DND-41 (cell line): ENCODE measurements around the gene HTR3D.
"Not testable (repeated sequence)": the region's sequence is repeated elsewhere in the genome, so short reads cannot be mapped to it uniquely, and the experiment has no call there.

ENCODE experiments used
- EZH2 ChIP-seq: IDR thresholded peaks from 3 replicates; pipeline ENCODE4 v1.6.1; 2012; ENCODE audit warnings: borderline replicate concordance, low read depth, mild to moderate bottlenecking, moderate library complexity, low read length, inconsistent platforms; ENCODE audit not compliant: severe bottlenecking
- TF ChIP-seq, protein P1 (sequence below): IDR thresholded peaks from 2 replicates; pipeline ENCODE4 v1.5.1; 2012; ENCODE audit warnings: borderline replicate concordance, low read length, moderate library complexity, mild to moderate bottlenecking; ENCODE audit not compliant: poor library complexity, severe bottlenecking; ENCODE audit errors: extremely low read depth

DNA sequence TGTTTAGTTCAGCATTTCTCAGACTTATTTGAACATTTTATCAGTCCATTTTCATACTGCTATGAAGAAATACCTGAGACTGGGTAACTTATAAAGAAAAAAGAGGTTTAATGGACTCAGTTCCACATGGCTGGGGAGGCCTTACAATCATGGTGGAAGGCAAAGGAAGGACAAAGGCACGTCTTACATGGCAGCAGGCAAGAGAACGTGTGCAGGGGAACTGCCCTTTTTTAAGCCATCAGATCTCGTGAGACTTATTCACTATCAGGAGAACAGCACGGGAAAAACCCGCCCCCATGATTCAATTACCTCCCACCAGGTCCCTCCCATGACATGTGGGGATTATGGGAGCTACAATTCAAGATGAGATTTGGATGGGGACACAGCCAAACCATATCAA lies 6.3 kb upstream of the HTR3D start:
- TF ChIP-seq, protein P1, sequence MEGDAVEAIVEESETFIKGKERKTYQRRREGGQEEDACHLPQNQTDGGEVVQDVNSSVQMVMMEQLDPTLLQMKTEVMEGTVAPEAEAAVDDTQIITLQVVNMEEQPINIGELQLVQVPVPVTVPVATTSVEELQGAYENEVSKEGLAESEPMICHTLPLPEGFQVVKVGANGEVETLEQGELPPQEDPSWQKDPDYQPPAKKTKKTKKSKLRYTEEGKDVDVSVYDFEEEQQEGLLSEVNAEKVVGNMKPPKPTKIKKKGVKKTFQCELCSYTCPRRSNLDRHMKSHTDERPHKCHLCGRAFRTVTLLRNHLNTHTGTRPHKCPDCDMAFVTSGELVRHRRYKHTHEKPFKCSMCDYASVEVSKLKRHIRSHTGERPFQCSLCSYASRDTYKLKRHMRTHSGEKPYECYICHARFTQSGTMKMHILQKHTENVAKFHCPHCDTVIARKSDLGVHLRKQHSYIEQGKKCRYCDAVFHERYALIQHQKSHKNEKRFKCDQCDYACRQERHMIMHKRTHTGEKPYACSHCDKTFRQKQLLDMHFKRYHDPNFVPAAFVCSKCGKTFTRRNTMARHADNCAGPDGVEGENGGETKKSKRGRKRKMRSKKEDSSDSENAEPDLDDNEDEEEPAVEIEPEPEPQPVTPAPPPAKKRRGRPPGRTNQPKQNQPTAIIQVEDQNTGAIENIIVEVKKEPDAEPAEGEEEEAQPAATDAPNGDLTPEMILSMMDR: not testable (repeated sequence)
- TF ChIP-seq EZH2: not testable (repeated sequence)
